HG02938 (cell line): Measurements from ENCODE around the gene C8G.

Experiments used
- ATAC-seq: cut with Tn5 transposase; IDR thresholded peaks from one replicate; pipeline ENCODE4 v1.9.1; 2021; ENCODE audit warnings: mild to moderate bottlenecking, moderate library complexity; ENCODE audit not compliant: unreplicated experiment

C8G gene

GRCh38 chr9:136980669-136981478 lies 35.8 kb downstream of the C8G start:
- no peak for ATAC-seq

GRCh38 chr9:136981588-136982231 lies 36.7 kb downstream of the C8G start:
- no peak for ATAC-seq

GRCh38 chr9:136982232-136983051 lies 37.4 kb downstream of the C8G start, which contains the start of gene LCNL1:
Gene LCNL1, plus strand, starts transcription at chr9:136982993. Its CDS starts 594 bp downstream, at chr9:136983587.
- ATAC-seq: no peak

GRCh38 chr9:136983167-136983566 lies 38.1 kb downstream of the C8G start:
- ATAC-seq: no peak

GRCh38 chr9:136983656-136984314 lies 38.7 kb downstream of the C8G start:
- no peak for ATAC-seq

- ATAC-seq: no peak
Measured at GRCh38 chr9:136984464-136985026, 39.5 kb downstream of the C8G start.

- ATAC-seq: no peak
Measured at GRCh38 chr9:136985027-136985602, 40.1 kb downstream of the C8G start.

GRCh38 chr9:136985853-136986252 lies 40.8 kb downstream of the C8G start:
- ATAC-seq: no peak

GRCh38 chr9:136988872-136989271 lies 43.8 kb downstream of the C8G start:
- no peak for ATAC-seq

GRCh38 chr9:136990242-136990911 lies 45.3 kb downstream of the C8G start:
- ATAC-seq: no peak

GRCh38 chr9:136991993-136992818 lies 47.2 kb downstream of the C8G start, which contains the start of gene PAXX:
Gene PAXX, plus strand, starts transcription at chr9:136992422. Its CDS starts 22 bp downstream, at chr9:136992444.
- ATAC-seq: peak; percentile 70

- ATAC-seq: no peak
Measured at GRCh38 chr9:136992819-136993369, 47.9 kb downstream of the C8G start.

GRCh38 chr9:136994180-136994887 lies 49.3 kb downstream of the C8G start:
- no peak for ATAC-seq

- ATAC-seq: no peak
Measured at GRCh38 chr9:136994888-136995230, 49.8 kb downstream of the C8G start.

- no peak for ATAC-seq
Measured at GRCh38 chr9:136995362-136995761, 50.3 kb downstream of the C8G start.

- no peak for ATAC-seq
Measured at GRCh38 chr9:136995772-136996311, 50.8 kb downstream of the C8G start.
